ENCODE data around the gene PTPRG.
"Not testable (repeated sequence)": the region's sequence is repeated elsewhere in the genome, so short reads cannot be mapped to it uniquely, and the experiment has no call there.

The PTPRG gene

DNA sequence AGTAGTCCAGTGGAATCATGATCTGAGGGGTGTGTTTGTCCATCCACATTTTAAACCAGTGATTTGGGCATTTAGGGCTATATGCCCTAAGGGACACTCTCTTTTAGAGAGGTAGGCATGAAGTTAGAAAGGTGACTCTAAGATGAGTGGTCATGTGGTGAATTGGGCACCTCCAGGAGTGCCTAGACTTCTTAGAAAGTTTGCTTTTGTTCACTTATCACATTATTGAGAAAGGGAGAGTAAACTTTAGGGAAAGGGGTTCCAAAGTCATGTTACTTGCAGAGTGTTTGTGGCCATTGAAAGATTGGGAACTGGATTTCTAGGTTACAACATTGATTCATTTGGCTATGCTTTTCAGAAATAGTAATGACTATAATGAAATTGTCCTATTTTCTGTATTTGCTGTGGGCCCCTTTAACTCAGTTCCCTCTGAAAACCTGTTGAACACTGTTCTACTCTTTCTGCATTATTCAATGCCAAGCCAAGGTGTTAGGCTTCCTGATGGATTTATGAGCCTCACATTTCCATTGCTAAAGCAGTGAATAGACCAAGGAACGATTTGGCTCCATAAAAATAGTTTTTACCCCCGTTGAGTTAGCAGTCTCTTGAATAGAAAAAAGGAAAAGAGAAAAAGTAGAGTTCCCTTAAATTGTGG is 169.3 kb downstream of the PTPRG start:
- DNase-seq, result no peak

DNA sequence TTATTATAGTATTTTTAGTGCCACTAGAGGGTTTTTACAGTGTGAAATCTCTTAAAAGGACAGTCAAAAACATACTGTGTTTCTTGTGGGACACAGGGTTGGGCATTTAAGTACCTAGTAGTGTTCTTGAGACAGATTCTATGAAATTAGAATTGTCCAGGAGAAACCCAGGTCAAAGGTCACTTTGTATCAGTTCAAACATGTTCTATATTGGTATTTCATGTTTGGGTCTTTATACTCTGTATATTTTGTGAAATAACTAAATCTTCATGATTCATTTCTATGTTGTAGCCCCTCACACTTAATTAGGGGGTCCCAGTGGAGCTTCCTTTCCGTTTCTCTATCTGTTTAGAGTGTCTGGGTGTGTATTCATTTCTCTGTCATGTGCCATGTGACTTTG is 171.6 kb downstream of the PTPRG start:
- DNase-seq, result no peak

GRCh38 chr3:61733876-61734275 is 172.5 kb downstream of the PTPRG start:
- DNase-seq, result no peak

DNA sequence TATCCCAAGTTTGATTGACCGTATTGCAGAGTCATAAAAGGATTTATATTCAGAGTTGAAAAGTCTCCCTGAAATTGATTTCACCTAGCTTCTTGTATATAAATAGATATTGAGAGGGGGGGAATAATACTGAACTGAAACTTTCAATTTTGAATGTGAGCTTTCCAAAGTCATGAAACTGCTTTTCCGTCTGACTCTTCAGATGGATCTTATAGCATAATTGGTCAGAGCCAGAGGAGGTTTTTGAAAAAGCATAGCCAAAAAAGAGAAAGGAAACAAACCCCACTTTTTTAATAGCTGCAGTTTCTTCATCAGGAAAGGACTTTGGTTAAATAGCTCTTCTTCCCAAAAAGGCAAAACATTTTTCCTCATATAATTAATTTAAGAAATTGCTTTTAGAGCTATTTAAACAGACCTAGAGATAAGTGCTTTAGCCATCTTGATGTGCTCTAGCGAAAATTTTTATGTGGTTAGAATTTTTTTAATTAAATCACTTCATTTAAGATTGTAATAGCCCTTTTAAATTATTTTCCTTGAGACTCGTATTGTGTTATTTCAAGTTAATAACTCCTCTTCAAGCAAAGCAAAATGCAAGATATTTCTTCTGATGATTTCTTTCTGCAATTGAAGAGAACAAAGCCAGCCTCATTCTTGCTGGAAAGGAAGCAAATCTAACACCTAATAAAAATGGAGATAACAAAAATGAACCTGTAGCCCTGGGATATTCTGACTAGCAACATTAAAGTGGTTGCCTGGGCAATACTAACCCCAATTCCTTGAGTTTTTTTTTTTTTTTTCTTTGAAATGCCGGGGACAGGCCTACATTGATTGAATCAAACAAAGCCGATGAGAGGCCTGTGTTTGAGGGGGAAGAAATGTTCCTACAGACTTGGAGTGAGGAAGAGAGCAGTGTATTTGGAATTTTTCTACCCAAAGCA is 173.6 kb downstream of the PTPRG start:
- no peak for DNase-seq

DNA sequence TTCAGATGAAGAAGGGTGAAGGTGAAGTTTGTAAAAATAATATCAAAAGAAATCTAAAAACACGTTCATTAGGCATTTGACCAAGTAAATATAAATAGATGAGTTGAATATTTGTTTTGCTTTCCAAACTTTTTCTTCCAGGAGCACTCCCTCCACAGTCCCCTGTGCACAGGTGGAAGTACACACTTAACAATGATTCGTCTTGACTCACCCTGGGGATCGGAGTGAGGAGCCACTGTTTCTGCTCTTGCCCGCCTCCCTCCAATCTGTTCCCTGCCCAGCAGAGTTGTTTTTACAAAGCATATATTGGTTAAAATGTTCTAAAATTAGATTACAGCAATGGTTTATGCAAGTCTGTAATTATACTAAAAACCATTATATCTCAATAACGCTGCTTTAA is 175.1 kb downstream of the PTPRG start:
- no peak for DNase-seq

DNA sequence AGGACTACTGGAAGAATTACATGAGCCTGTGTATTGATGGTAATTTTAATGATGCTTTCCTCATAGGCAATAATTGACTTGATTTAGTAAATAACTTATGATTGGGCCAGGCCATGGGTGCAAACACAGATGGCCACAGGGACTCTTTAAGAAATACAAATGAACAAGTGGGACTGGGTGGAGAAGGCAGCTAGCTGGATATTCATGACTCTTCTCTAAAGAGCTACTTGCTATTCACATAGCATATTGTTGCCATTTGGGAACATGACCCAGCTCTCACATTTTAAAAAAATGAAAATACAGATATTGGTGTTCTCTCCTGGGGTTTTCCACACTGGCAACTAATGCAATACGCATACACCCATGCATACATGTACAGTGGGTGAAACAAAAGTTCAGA is 178.3 kb downstream of the PTPRG start:
- no peak for DNase-seq

- no peak for DNase-seq
Observed at GRCh38 chr3:61740494-61740893, 179.1 kb downstream of the PTPRG start.

DNA sequence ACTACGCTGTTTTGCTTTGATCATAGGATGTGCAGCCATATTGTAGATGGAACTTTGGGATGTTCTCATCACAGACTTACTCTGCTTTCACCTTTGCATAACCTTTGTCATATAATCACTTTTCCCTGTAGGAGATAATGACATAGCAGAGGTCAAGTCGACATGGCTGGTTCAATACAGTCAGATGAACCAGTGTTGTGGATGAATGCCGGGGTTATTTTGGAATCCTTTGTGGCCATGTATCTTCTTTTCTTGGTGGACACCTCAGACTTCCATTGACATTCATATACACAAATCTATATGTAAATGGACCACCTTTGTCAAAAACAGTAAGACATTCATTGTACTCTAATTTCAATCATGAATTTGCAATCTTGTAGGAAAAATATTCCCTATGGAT is 180.2 kb downstream of the PTPRG start:
- DNase-seq, result no peak

- no peak for DNase-seq
Observed at GRCh38 chr3:61742006-61742405, 180.6 kb downstream of the PTPRG start.

DNA sequence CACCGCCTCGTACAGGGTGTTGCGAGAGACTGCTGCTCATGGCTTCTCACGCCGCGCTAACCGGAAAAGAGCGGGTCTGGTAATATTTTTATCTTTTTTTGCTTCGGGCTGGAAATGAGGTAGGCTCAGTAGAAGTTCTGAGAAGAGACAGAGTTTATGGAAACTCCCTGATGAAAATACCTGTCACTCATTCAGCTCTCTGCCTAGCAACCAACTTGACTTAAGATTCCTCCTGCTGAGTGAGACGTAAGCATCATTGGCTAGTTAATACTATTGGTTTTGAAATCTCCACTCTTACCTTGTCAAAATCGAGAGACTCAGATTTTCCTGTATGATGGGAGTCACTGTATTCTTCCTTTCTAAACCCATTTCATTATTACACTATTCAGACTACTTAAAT is 181.7 kb downstream of the PTPRG start:
- no peak for DNase-seq

GRCh38 chr3:61743686-61744242 is 182.4 kb downstream of the PTPRG start:
- no peak for DNase-seq

DNA sequence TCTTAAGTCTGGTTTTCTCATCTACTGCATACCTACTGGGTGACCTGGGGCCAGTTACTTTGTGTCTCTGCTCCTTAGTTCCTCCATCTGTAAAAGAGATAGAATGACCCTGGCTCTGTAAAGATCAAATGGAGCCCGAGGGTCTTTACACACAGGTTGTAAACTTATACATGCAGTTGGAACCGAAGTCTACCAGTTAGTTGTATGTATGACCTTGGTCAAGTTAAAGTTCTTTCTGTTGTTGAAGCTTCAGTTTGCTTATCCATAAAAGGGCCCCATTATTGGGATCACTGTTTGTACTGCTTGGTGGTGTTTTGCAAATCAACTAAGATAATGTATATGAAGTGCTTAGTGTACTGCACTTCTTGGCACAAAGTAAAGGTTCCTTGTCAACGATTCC is 186.9 kb downstream of the PTPRG start:
- no peak for DNase-seq

- DNase-seq, result no peak
Observed at GRCh38 chr3:61750766-61751165, 189.4 kb downstream of the PTPRG start.

DNA sequence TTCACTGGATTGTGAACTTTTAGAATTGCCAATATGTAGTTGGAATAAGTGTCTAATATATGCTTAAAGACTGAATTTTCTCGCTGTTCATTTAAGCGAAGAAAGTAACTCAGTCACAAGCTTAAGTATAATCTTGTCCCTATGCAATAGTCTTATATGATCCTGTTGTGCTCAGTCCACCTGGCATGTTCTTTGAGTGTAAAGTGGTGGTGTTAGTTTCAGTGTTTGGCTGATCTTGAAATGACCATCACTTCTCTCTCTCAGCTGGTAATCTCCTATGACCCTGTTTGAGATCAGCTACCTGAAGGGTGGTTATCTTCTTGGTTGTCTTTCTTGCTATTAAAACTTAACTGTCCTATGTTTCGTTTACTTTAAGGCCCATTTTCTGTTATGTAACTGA is 197.5 kb downstream of the PTPRG start:
- no peak for DNase-seq

- not testable (repeated sequence) for DNase-seq
Observed at GRCh38 chr3:61760783-61761182, 199.4 kb downstream of the PTPRG start.

GRCh38 chr3:61761694-61762430 is 200.5 kb downstream of the PTPRG start:
- DNase-seq, result no peak

GRCh38 chr3:61765157-61765876 is 203.9 kb downstream of the PTPRG start:
- DNase-seq, result no peak

DNA sequence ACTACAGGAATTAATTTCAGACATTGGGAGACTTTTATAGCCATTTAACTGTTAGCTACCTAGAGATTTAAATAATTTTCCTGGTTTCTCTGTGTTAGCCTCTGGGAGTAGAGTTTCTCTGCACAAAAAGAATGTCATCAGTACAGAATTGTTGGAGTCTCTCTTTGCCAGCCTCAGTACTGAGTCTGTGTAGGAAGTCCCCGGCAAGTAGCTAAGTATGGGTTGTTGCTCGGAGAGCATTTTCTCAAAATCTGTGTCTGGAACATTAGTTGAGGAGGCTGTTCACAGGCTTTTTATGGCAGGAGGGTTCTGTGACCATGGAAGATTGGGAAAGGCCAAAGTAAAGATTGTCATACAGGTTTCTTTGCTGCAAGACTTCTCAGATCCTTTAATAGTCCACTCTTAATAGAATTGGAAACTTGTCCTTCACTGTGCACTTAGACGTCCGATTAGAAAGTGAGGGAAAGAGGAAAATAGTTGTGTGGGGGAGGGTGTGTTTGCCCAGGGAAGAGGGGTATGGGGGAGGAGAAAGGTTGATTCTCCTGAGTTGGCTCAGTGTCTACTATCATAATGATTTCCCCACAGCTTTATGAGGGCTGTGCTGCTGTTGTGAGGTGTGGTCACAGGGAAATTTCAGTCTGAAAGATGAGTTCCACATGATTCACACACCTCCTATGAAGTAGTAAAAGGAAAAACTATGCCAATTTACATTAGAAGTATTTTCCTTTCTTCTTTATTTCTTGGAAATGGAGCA is 207.1 kb downstream of the PTPRG start:
- DNase-seq, result no peak

DNA sequence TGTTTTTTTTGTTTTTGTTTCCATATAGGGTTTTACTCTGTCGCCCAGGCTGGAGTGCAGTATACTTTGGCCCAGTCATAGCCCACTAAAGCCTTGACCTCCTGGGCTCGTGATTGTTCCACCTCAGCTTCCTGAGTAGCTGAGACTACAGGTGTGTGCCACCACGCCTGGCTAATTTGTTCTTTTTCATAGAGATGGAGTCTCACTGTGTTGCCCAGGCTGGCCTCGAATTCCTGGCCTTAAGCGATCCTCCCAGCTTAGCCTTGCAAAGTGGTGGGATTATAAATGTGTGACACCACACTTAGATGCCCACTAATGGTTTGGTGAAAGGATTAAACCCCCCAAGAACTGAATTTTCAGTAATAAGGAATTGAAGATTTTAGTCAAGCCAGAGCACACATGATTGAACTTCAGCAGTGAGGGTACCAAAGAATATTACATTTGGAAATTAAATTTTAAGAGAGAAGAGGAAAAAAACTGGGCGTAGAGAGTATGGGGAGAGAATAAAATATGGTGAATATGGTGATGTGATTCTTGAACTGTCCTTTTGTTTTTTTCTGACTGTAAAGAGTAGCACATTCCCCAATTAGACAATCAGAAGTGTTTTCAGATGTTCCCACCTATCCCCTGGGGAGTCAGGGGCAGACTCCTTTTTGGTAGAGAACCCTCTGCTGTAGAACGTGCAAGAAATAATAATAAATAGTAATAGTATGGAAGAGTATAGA is 208.1 kb downstream of the PTPRG start:
- DNase-seq, result no peak

DNA sequence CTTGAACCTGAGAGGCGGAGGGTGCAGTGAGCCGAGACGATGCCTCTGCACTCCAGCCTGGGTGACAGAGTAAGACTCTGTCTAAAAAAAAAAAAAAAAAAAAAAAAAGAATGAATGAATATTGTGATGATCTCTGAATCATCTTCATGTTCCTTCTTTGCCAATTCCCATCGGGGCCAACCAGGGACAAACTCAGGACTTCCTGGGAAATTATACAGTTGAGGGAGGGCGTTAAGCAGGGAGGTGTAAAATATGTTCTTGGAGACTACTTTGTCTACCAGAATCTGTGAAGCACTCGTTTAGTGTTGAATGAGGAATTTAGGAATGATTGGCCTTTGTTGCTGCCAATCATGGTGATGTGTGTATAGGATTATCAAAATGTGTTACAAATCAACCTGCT is 210.6 kb downstream of the PTPRG start:
- DNase-seq, result no peak

GRCh38 chr3:61772456-61772855 is 211.1 kb downstream of the PTPRG start:
- DNase-seq, result no peak

Data from CD4-positive, alpha-beta T cell treated with Interleukin-4 for 4 hours (primary cell).